SU-DHL-6 (cell line): Measurements from ENCODE around the gene FRMD3.

Experiments used
- H2AFZ ChIP-seq: fragments of 200-600 bp; sonication (generic); 2 replicates; pipeline ENCODE4 v1.6.1; 2014; ENCODE audit warnings: low read depth, mild to moderate bottlenecking, moderate library complexity, mixed read lengths, antibody characterized with exemption, low read length; ENCODE audit not compliant: severe bottlenecking
- H3F3A ChIP-seq: fragments of 200-600 bp; shearing (Covaris generic); 2 replicates; pipeline ENCODE4 v1.6.0; 2016; ENCODE audit warnings: antibody characterized with exemption, mild to moderate bottlenecking; ENCODE audit not compliant: insufficient read depth
- H3K27ac ChIP-seq: fragments of 200-600 bp; sonication (generic); 2 replicates; pipeline ENCODE4 v1.5.1; 2016; ENCODE audit warnings: low read depth, mild to moderate bottlenecking, low read length, moderate library complexity, mixed read lengths
- H3K27me3 ChIP-seq: fragments of 200-600 bp; sonication (generic), shearing (Covaris generic); 2 replicates; pipeline ENCODE4 v1.6.0; 2014; ENCODE audit warnings: mild to moderate bottlenecking, low read length
- H3K36me3 ChIP-seq: fragments of 200-600 bp; sonication (generic); 2 replicates; pipeline ENCODE4 v1.6.1; 2014; ENCODE audit warnings: mild to moderate bottlenecking, low read length, mixed read lengths
- H3K4me2 ChIP-seq: fragments of 300-600, 200-600 bp; shearing (Covaris generic), sonication (generic); 2 replicates; pipeline ENCODE4 v1.6.0; 2014; ENCODE audit warnings: low read length, low read depth, mild to moderate bottlenecking; ENCODE audit not compliant: poor library complexity, severe bottlenecking
- H3K4me3 ChIP-seq: fragments of 200-600 bp; sonication (generic); 2 replicates; pipeline ENCODE4 v1.5.1; 2014; ENCODE audit warnings: antibody characterized with exemption, low read length, mild to moderate bottlenecking, mixed read lengths; ENCODE audit not compliant: insufficient read depth, poor library complexity, severe bottlenecking
- H3K79me2 ChIP-seq: fragments of 200-600 bp; sonication (generic); 2 replicates; pipeline ENCODE4 v1.6.1; 2014; ENCODE audit warnings: mild to moderate bottlenecking, low read length, moderate library complexity; ENCODE audit not compliant: insufficient read depth
- H3K9ac ChIP-seq: fragments of 200-600 bp; sonication (generic); 2 replicates; pipeline ENCODE4 v1.7.0; 2014; ENCODE audit warnings: mild to moderate bottlenecking, low read length
- H3K9me2 ChIP-seq: fragments of 200-600 bp; sonication (generic); replicated peaks from 2 replicates; pipeline ENCODE4 v1.6.1; 2014; ENCODE audit warnings: low read length; ENCODE audit not compliant: insufficient read depth
- H3K9me3 ChIP-seq: fragments of 200-600 bp; sonication (generic); 2 replicates; pipeline ENCODE4 v1.6.1; 2014; ENCODE audit warnings: low read length, mixed read lengths; ENCODE audit not compliant: insufficient read depth
- H4K20me1 ChIP-seq: fragments of 200-600 bp; sonication (generic); 2 replicates; pipeline ENCODE4 v1.6.1; 2014; ENCODE audit warnings: low read depth, mild to moderate bottlenecking, antibody characterized with exemption, low read length, moderate library complexity, mixed read lengths
- CTCF ChIP-seq: fragments of 200-600 bp; sonication (generic); IDR thresholded peaks from one replicate; pipeline ENCODE4 v1.5.1; 2017; ENCODE audit warnings: antibody characterized with exemption, mild to moderate bottlenecking, low read length, moderate library complexity; ENCODE audit not compliant: insufficient read depth, poor library complexity, severe bottlenecking
- EZH2phosphoT487 ChIP-seq: fragments of 200-600 bp; sonication (generic), shearing (Covaris generic); conservative IDR thresholded peaks from 2 replicates; pipeline ENCODE4 v1.6.1; 2018; ENCODE audit warnings: mild to moderate bottlenecking, antibody characterized with exemption, low read length, moderate library complexity, mixed read lengths

The FRMD3 gene

GRCh38 chr9:83242066-83242465 is 296.1 kb downstream of the FRMD3 start:
- H3K27me3 ChIP-seq, result no peaks in the 10 kb centered on the region

GRCh38 chr9:83240671-83241070 is 297.5 kb downstream of the FRMD3 start:
- no peaks in the 10 kb centered on the region for H3K36me3 ChIP-seq
- no peak overlapping the region for H2AFZ ChIP-seq
- H3K27me3 ChIP-seq, result no peaks in the 10 kb centered on the region
- no peak overlapping the region for H3K4me3 ChIP-seq
- no peak overlapping the region for H3K27ac ChIP-seq
- H3K9me3 ChIP-seq, result no peaks in the 10 kb centered on the region
- H3K9me2 ChIP-seq, result no peaks in the 10 kb centered on the region
- TF ChIP-seq EZH2phosphoT487 (no peak), CTCF (no peak)
- no peaks in the 10 kb centered on the region for H4K20me1 ChIP-seq
- no peaks in the 10 kb centered on the region for H3F3A ChIP-seq
- no peak overlapping the region for H3K4me2 ChIP-seq
- H3K79me2 ChIP-seq, result no peaks in the 10 kb centered on the region
- no peak overlapping the region for H3K9ac ChIP-seq

More at GRCh38 chr9:83242066-83242465, 296.1 kb downstream of the FRMD3 start:
- Histone ChIP-seq H3F3A (no peaks in the 10 kb centered on the region), H3K4me2 (no peak overlapping the region), H3K36me3 (no peaks in the 10 kb centered on the region), H3K9ac (no peak overlapping the region), H2AFZ (no peak overlapping the region), H3K9me2 (no peaks in the 10 kb centered on the region), H3K79me2 (no peaks in the 10 kb centered on the region), H3K4me3 (no peak overlapping the region), H3K27ac (no peak overlapping the region), H3K9me3 (no peaks in the 10 kb centered on the region), H4K20me1 (no peaks in the 10 kb centered on the region)
- no peak for TF ChIP-seq EZH2phosphoT487
- TF ChIP-seq CTCF, result no peak

GRCh38 chr9:83239747-83240146 is 298.5 kb downstream of the FRMD3 start:
- Histone ChIP-seq H3K9me2 (no peaks in the 10 kb centered on the region), H3K27me3 (no peaks in the 10 kb centered on the region), H3K4me2 (no peak overlapping the region), H3K36me3 (no peaks in the 10 kb centered on the region), H3K9me3 (no peaks in the 10 kb centered on the region), H4K20me1 (no peaks in the 10 kb centered on the region), H3K9ac (no peak overlapping the region), H3F3A (no peaks in the 10 kb centered on the region), H3K79me2 (no peaks in the 10 kb centered on the region), H3K4me3 (no peak overlapping the region), H3K27ac (no peak overlapping the region), H2AFZ (no peak overlapping the region)
- no peak for TF ChIP-seq EZH2phosphoT487
- TF ChIP-seq CTCF, result no peak
